ENCODE measurements around the gene SPAAR.
"Not testable (repeated sequence)": the region's sequence is repeated elsewhere in the genome, so short reads cannot be mapped to it uniquely, and the experiment has no call there.

Gene SPAAR

DNA sequence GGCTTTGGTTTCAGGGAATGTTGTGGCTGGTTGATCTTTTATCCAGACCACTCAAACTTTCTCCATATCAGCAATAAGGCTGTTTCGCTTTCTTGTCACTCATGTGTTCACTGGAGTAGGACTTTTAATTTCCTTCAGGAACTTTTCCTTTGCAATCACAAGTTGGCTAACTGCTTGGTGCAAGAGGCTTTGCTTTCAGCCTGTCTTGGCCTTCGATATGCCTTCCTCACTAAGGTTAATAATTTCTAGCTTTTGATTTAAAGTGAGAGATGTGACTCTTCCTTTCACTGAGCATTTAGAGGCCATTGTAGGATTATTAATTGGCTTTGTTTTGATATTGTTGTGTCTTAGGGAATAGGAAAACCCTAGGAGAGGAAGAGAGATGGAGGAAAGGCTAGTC, 10.3 kb upstream of the SPAAR start:
- H3K4me3 ChIP-seq (ENCODE audit: low read depth, low read length), result no peak overlapping the region
- no peak for DNase-seq (ENCODE audit: low read depth)

DNA sequence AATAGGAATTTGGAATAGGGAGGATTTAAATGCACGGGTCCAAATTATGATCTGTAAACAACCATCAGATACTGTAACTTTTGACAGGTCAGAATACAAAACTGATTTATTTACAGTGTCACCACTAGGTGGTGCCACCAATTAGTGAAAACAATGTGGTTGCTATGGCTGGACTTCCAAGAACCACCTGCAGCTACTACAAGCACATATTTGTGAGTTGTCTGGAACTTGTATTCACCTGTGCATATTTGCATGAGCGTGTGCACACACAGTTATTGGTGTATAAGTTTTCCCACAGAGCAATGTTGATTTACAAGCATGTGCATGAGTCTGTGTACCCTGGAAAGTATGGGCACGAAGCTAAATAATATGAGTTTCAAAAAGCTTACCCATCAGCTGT, 6.2 kb upstream of the SPAAR start:
- DNase-seq (ENCODE audit: low read depth), result no peak
- no peak overlapping the region for H3K4me3 ChIP-seq (ENCODE audit: low read depth, low read length)

DNA sequence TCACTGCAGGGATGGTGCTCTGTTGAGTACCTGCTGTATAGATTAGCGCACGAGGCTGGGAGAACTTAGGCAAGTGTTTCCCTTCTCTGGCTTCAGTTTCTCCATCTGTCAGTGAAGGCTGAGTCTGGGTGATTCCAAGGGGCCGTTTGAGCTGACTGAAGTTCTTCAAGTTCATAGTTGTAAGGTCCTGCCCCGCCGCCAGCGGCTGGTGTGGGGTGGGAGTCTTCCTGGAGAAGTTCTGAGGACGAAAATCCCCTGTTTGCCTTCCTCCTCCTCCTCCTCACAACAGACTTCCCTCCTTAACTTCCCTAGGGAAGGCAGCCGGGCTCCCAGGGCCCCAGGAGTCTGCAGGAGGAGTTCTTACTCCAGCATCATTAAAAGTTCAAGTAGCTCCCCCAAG, 5.0 kb upstream of the SPAAR start:
- H3K4me3 ChIP-seq (ENCODE audit: low read depth, low read length), result no peak overlapping the region
- no peak for DNase-seq (ENCODE audit: low read depth)

DNA sequence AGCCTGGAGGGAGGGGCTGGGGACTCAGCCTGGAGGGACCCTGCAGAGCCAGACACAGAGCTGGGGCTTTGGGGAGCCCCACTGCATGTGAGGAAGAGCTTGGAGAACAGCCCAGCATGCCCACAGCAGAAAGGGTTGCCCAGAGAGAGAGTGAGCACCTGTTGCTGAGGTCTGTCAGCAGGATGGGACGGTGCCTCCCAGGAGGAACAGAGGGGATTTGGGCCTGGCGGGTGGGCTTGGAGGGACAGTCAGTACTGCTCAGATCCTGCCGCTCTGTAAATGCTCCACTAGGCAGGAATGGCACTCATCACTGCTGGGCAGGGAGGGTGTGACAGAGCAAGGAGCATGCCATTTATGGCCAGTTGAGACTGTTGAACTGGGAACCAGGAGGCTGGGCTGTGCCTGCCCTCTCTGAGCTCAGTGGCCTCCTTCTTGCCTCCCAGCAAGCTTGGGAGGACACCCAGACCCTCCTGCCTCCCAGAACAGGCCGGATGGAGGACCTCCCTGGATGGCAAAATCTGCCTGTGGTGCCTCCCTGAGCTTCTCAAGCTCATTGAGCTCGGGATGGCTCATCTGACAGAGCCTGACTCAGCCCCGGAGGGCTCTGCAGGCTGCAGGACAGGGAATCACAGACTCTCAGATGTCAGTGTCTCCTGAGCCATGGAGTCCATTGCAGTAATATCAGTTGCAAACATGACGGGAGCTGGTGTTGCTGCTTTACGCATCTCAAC, 4.1 kb upstream of the SPAAR start:
- DNase-seq (ENCODE audit: low read depth), result peak; percentile 28
- H3K4me3 ChIP-seq (ENCODE audit: low read depth, low read length), result no peak overlapping the region

DNA sequence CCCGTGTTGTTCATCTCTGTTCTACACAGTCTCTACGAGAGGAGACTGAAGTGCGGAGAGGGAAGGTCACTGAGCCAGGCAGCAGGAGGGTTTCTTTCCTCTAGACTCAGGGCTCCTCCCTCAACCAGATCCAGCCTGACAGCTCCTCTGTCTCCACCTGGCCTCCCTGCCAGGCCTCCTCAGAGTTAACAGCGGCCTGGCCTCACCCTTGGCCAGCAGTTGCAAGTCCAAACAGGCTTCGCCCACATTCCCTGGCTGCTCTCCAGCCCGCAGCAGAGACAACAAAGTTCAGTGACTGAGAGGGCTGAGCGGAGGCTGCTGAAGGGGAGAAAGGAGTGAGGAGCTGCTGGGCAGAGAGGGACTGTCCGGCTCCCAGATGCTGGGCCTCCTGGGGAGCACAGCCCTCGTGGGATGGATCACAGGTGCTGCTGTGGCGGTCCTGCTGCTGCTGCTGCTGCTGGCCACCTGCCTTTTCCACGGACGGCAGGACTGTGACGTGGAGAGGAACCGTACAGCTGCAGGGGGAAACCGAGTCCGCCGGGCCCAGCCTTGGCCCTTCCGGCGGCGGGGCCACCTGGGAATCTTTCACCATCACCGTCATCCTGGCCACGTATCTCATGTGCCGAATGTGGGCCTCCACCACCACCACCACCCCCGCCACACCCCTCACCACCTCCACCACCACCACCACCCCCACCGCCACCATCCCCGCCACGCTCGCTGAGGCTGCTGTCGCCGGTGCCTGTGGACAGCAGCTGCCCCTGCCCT, 3.2 kb upstream of the SPAAR start, which contains the start of gene HRCT1:
TSS of gene HRCT1 (plus strand) at position 291 of the 768 bp plus-strand sequence. CDS start at position 377, 86 bp downstream.
- H3K4me3 ChIP-seq (ENCODE audit: low read depth, low read length), result no peak within 1 kb of the TSS
- peak; percentile 97 for DNase-seq (ENCODE audit: low read depth)

DNA sequence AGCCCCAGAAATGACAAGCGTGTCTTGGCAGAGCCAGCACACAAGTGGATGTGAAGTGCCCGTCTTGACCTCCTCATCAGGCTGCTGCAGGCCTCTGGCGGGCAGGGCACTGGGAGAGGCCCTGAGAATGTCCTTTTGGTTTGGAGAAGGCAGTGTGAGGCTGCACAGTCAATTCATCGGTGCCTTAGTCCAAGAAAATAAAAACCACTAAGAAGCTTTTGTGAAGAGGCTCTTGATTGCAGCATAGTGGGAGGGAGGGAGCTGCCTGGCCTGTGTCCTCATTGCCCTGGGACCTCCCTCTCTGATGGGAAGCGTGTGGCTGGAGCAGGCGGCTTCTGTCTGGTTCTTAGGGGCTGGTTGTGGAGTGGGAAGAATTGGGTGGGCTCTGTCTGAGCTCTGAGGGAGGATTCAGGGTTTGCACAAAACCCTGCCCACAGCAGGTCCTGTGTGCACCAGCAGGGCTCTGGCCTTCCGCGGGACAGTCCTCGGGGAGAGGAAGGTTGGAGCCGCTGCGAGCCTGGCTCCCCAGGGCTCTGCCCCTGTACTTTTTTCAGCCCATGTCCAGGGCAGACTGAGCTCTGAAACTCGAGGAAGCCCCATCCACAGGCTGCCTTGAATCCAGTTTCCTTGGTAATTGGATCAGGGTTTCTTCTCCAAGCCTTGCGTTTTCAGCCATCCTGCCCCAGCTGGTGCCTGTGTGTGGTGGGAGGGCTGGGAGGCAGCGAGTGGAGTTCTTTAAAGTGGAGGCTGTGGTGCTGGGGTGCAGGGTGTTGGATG, 2.2 kb upstream of the SPAAR start:
- H3K4me3 ChIP-seq (ENCODE audit: low read depth, low read length), result peak overlapping the region; percentile 25
- peak; percentile 95 for DNase-seq (ENCODE audit: low read depth)

DNA sequence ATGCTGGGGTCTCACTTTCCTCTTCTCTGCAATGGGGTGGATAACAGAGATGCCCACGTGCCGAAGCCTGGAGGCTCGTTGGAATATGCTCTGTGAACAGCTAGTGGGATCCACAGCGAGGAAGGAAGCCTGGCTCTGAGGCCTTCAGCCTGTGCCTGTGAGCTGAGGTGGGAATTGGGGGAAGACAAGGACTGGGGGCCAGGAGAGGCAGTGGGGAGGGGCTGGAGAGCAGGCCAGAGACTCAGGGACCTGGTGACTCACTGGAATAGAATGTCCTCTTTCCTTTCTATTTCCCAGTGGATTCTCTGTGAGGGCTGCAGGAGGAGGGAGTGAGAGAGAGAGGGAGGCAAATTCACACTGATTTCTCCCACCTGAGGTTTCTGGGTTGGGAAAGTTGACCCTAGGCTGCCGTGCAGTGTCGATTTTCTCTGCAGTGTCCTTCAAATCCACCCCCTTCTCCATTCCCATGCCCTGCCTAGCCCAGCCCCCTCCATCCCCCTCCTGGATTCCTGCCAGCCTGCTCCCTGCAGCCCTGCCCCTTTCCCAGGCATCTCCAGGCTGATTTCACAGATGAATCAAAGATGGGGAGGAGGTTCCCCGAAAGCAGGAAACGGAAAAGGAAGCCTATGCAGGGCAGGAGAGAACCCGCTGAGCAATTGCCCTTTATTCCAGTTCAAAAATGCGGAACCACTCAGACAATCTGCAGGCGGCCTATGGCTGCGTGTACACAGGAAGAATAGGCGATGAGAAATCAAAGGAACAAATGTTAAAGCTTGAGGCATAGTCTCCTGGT, 1.4 kb upstream of the SPAAR start:
- peak overlapping the region; percentile 25 for H3K4me3 ChIP-seq (ENCODE audit: low read depth, low read length)
- peak; percentile 99 for DNase-seq (ENCODE audit: low read depth)

DNA sequence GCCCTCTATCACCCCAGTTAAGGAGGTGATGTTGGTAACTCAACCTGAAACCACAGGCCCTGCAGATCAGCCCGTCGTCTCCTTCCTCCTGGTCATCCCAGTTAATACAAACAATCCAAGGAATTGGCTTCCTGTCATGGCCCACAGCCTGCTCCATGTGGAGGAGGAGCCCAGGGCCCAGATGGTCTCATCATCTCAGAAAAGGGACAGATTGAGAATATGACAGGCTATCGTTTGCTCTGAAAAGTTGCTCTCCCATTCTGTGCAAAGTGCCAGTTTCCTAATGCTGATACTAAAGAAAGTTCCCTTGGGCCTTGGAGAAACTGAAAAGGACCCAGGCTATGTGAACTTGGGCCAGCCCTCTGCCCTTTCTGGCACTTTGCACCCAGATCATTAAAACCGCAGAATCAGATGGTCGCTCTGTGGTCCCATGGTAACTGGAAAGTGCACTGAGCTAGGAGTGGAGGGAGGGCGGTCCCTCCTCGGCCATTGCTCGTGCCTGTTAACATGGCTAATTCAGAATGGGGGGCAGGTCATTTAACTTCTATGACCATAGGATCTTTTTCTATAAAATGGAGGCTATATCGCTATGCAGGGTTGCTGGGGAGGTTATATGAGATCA, 675 bp upstream of the SPAAR start:
- no peak for DNase-seq (ENCODE audit: low read depth)
- H3K4me3 ChIP-seq (ENCODE audit: low read depth, low read length), result no peak overlapping the region

DNA sequence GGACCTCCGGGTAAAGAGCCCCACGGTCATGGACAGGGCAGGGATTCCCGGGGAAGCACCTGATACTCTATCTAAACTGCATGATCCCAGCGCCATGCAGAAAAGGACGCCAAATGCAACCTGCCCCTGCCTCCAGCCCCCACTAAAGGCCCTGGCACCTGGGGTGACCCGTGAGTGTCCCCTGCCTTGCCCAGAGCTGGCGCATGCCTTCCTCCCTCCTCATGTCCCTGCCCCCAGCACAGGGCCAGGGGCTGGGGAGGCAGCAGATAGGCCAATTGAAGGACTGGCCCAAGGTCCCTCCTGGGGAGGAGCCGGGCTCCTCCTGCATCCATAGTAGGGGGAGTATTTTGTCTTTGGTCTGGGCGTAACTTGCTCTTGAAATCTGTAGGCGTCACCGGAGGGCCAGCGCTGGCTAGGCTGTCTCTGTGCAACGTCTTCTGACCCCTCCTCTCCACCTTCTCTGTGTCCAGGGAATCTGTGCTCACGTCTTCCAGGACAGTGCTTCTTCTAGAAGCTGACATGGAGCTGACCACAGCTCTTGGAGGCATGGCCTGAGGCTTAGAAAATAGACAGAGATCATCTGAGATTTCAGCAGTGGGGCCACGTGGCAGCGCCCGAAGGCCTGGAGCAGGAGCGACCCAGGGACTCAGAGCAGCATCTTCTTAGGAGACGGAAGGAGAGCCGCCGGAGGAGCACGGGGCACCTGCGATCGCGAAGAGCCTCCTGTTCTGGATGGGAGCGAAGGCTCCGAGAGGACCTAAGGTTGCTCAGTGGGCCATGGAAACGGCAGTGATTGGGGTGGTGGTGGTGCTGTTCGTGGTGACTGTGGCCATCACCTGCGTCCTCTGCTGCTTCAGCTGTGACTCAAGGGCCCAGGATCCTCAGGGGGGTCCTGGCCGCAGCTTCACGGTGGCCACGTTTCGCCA, 660 bp downstream of the SPAAR start:
- H3K4me3 ChIP-seq (ENCODE audit: low read depth, low read length), result no peak overlapping the region
- no peak for DNase-seq (ENCODE audit: low read depth)

DNA sequence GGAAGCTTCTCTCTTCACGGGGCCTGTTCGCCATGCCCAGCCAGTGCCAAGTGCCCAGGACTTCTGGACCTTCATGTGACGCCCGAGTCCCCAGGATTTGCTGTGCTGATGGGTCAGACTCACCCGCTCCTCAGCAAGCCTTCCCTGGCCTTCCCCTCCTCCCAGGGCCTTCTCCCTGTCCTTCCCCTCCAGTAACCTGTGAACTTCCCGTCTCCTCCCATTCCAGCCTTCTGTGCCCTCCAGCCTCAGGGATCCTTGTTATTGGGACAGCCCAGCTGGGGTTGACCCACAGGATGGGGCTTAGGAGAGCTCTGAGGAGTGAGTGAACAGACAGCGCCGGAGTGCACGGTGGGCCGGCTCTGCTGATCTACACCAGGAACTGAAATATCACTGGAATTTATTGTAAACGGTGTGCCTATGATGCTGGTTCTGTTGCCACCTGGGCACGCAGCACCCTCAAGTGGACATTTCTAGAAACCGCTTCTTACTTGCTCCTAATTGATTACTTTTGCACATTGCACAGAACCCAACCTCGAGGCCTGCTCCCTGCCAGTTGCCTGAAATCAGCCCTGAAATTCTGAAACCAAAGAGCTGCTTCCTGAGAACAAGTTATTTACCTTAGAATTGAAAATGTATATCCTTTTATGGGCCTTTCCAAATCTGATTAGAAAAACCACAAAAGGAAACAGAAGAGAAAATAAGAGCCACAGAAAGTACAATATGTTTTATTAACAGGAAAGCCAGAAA, 1.5 kb downstream of the SPAAR start:
- peak; percentile 46 for DNase-seq (ENCODE audit: low read depth)
- H3K4me3 ChIP-seq (ENCODE audit: low read depth, low read length), result no peak overlapping the region

DNA sequence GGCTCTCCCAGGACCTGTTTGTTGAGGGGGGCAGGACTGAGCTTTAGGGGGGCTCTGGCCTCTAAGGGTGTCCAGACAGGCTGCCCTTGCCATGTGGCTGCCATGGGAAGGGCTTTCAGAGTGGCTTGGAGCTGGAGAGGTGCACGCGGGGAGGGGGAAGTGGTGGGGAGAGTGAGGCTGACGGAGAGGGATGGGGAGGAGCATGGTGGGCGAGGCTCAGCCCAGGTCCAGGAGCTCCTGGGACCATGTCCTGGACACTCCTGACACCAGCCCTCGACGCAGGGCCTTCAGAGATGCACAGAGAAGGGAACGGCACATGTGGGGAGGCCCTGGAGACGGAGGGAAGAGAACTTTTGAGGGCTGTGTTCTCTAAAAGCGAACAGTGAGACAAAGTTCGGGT, 2.4 kb downstream of the SPAAR start:
- DNase-seq (ENCODE audit: low read depth), result no peak
- H3K4me3 ChIP-seq (ENCODE audit: low read depth, low read length), result no peak overlapping the region

DNA sequence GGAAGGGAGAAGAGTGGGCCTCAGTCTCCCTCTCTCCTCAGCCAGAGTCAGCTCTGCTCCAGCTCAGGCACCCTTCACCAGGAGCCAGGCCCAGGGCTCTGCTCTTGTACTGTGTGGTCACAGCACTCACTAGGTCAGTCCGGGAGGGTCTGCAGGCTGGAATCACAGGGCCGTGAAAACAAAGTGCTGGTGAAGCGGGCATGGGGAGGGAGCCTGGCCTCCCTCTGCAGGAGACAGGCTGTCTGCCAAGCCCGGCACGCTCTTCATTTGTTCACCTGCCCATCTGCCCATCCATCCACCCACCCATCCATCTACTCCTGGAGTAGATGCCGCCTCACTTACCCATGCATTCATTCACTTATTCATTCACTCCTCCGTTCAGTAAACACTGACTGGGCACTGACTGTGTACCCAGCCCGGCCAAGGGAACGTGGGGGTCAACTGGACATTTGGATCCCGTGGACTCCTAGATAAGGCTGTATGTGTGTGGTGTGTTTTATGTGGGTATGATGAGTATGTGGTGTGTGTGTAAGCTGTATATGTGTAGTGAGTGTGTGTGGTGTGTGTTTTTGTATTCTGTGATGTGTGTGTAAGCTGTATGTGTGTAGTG, 3.6 kb downstream of the SPAAR start:
- H3K4me3 ChIP-seq (ENCODE audit: low read depth, low read length), result no peak overlapping the region
- DNase-seq (ENCODE audit: low read depth), result no peak

DNA sequence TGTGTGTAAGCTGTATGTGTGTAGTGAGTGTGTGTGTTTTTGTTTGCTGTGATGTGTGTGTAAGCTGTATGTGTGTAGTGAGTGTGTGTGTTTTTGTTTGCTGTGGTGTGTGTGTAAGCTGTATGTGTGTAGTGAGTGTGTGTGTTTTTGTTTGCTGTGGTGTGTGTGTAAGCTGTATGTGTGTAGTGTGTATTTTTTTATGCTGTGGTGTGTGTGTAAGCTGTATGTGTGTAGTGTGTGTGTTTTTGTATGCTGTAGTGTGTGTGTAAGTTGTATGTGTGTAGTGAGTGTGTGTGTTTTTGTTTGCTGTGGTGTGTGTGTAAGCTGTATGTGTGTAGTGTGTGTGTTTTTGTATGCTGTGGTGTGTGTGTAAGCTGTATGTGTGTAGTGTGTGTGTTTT, 4.1 kb downstream of the SPAAR start:
- DNase-seq (ENCODE audit: low read depth); H3K4me3 ChIP-seq (ENCODE audit: low read depth, low read length): not testable (repeated sequence)

DNA sequence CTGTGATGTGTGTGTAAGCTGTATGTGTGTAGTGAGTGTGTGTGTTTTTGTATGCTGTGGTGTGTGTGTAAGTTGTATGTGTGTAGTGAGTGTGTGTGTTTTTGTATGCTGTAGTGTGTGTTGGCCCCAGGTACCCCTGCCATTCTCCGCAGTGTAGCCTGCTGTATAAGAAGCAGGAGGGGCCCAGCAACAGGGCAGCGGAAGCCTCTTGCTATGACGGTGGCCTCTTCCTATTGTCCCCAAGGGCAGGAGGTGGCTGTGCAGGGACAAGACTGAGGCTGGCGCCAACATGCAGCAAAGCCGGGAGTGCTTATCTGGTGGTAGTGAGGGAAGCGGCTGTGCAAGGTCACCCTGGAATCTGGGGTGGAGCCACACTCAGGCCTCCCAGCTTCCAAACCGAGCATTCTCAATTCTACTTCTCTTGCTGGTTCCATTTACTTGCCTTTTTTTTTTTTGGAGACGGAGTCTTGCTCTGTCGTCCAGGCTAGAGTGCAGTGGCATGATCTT, 5.1 kb downstream of the SPAAR start:
- no peak overlapping the region for H3K4me3 ChIP-seq (ENCODE audit: low read depth, low read length)
- DNase-seq (ENCODE audit: low read depth), result no peak

DNA sequence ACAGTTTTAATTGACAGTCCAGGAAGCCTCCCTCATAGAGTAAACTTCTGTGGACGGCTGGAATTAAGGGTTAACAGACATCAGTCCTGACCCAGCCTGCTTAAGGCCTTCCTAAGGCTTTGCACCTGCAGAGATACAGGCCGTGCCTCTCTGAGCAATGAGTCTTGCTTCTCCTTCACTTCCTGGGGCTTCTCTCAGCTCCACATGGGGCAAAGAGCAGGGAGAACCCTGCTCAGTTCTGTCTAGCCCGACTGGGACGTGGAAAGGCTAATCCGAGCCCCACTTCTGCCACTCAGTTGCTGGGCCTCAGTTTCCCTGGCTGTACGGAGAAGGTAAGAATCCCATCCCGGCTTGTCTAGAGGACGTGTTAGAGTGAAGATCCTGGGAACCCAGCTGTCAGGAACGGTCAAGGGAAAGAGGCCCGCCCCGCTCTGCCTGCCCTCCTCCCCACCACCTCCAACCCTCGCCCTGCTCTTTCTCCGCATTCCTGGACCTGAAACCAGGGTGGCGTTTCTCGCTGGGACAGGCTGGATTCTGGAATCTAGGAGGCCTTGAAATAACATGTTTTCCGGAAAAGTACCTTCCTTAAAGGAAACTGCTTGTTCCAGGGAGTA, 6.5 kb downstream of the SPAAR start:
- no peak overlapping the region for H3K4me3 ChIP-seq (ENCODE audit: low read depth, low read length)
- no peak for DNase-seq (ENCODE audit: low read depth)

DNA sequence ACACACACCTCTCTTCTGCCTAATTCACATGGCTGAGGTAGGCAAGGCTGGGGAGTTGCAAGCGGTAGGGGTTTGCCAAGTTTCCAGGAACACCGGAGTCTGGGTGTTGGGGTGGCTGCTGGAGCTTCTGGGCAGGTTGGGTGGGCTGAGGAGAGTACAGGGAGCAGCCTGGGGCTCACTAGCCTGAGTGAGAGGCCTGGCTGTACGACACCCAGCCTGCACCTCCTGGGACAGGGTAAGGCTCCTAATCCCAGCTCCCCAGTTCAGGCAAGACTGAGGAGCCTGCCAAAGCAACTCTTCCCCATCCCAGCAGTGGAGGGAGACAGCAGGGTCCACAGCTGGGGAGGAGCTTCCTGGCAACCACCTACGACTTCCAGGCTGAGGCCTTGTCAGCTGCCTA, 8.0 kb downstream of the SPAAR start:
- no peak overlapping the region for H3K4me3 ChIP-seq (ENCODE audit: low read depth, low read length)
- DNase-seq (ENCODE audit: low read depth), result no peak

Measured in skeletal muscle cell (primary cell).